GM10847 (cell line): ENCODE measurements around the gene CTNS.

Experiments used
- POLR2A ChIP-seq: IDR thresholded peaks from 2 replicates; pipeline ENCODE4 v1.6.1; 2011; ENCODE audit not compliant: insufficient read length; ENCODE audit errors: extremely low read depth

The CTNS gene

DNA sequence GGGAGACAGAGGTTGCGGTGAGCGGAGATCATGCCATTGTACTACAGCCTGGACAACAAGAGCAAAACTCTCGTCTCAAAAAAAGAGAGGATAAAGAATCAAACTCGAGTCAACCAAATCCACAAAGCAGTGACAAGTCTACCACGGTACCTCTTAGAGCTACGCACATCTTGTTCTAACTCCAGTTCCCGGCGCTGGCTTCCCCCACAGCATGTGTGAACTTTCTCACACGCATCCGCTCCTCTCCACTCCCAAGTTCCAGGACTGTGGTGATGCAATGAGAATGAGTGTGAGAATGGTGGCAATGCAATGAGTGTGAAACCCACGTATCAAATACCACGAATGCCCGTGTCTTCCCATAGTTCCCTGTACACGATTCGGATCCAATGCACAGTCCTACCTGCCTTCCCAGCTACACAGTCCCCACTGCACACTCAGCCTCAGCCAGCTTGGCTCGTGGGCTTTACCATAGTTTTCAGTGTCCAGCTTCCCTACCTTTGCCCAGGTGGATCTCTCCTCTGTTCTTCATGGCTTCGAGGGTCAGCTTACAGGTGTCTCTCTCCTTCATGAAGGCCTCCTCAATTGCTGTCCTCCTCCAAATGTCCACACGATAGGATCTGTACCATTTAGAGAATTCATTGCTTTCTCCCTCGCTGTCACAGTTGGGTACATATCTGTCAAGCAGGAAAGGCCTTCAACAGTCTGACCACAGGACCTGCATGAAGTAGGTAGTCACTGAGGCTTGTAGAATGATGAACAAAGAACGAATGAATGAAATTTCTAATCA, 68.6 kb downstream of the CTNS start:
- TF ChIP-seq POLR2A, result no peak

DNA sequence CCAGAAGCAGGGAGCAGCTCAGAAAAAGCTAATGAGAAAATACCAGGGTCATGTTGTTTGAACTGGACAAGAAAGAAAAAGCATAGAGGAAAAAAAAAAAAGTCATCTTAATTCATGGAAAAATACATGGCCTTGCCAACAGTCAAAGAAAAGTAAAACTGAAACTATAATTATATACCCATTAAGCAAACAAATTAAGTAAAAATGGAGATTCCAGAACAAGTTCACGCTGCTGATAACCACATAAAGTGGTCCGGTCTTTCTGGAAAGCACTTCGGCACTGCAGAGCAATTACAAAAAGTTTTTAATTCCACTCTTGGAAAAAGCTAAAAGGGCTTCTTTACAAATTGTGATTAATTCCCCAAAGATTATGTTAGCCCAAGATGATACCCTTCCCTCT, 71.8 kb downstream of the CTNS start:
- TF ChIP-seq POLR2A, result no peak

DNA sequence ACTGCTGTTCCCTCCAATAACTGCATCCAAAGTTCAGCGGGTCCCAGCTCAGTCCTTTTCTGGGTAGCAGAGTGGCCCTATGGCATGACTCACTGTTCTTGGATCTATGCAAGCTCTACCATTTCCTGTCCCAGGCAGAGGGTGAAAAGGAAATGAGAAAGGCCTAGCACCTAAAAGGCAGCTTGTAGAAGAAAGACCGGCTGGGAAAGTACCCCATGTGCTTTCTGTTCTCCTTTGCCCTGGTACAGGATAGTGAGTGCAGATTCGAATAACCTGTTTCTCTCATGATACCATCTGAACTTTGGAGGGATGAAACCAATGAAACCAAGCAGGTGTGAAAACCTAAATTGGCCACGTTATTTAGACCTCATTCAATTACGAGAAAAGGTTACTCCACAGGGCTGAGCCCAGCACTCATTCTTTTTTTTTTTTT, 74.4 kb downstream of the CTNS start:
- TF ChIP-seq POLR2A, result no peak
